Neural crest cell (in vitro differentiated cells): ENCODE measurements around the gene NHERF1. TPM values are rescaled to one million over a fixed set of nuclear protein-coding genes. Genes with fewer than 3 reads are reported as not detected.
A peak's percentile ranks its signal among the peaks of the same experiment; 100 is the strongest.

Experiments used
- DNase-seq: peaks from one replicate; pipeline ENCODE4 v3.0.0; 2021; ENCODE audit warnings: low read depth, mixed read lengths, low spot score
- H3K27ac Mint-ChIP-seq: one replicate; pipeline ENCODE4 v1.8.0; 2021; ENCODE audit warnings: mild to moderate bottlenecking, mixed read lengths; ENCODE audit not compliant: unreplicated experiment
- H3K27me3 Mint-ChIP-seq: 2 replicates; pipeline ENCODE4 v1.8.0; 2021; ENCODE audit warnings: low read depth, mild to moderate bottlenecking, mixed read lengths
- H3K36me3 Mint-ChIP-seq: 2 replicates; pipeline ENCODE4 v1.8.0; 2021; ENCODE audit warnings: low read depth, mild to moderate bottlenecking, mixed read lengths
- H3K4me1 Mint-ChIP-seq: 2 replicates; pipeline ENCODE4 v1.8.0; 2021; ENCODE audit warnings: mixed read lengths
- H3K4me3 Mint-ChIP-seq: one replicate; pipeline ENCODE4 v1.8.0; 2021; ENCODE audit warnings: mild to moderate bottlenecking, mixed read lengths
- H3K9me3 Mint-ChIP-seq: 2 replicates; pipeline ENCODE4 v1.8.0; 2021; ENCODE audit warnings: mixed read lengths
- CTCF ChIP-seq: fragments of 200-600 bp; sonication (generic); conservative IDR thresholded peaks from 2 replicates; pipeline ENCODE4 v1.5.0; 2021; ENCODE audit warnings: antibody characterized with exemption, mild to moderate bottlenecking
- total RNA-seq: library from RNA; stranded (reverse); gene quantifications from 2 replicates; pipeline ENCODE4 v1.2.1, GENCODE V29; 2021

NHERF1 gene
- total RNA-seq, 1 donor from 2014 or later: 51.7 TPM

GRCh38 chr17:74790161-74791058 lies 42.0 kb downstream of the NHERF1 start:
- no peaks in the 10 kb centered on the region for H3K27me3 Mint-ChIP-seq
- no peaks in the 10 kb centered on the region for H3K9me3 Mint-ChIP-seq
- TF ChIP-seq CTCF: no peak
- peaks cover 4% of the 10 kb centered on the region for H3K36me3 Mint-ChIP-seq
- H3K27ac Mint-ChIP-seq: no peak overlapping the region
- DNase-seq: no peak
- H3K4me3 Mint-ChIP-seq: no peak overlapping the region
- no peaks in the 10 kb centered on the region for H3K4me1 Mint-ChIP-seq

- DNase-seq: no peak
- H3K4me3 Mint-ChIP-seq: no peak overlapping the region
Measured at GRCh38 chr17:74792586-74793105, 44.2 kb downstream of the NHERF1 start.

GRCh38 chr17:74795327-74796020 lies 47.0 kb downstream of the NHERF1 start:
- Mint-ChIP-seq H3K4me1 (no peaks in the 10 kb centered on the region), H3K9me3 (no peaks in the 10 kb centered on the region), H3K27me3 (no peaks in the 10 kb centered on the region), H3K4me3 (no peak overlapping the region), H3K36me3 (peaks cover 6% of the 10 kb centered on the region), H3K27ac (no peak overlapping the region)
- no peak for DNase-seq
- TF ChIP-seq CTCF: no peak

More at GRCh38 chr17:74792586-74793105, 44.2 kb downstream of the NHERF1 start:
- Mint-ChIP-seq H3K36me3 (peaks cover 4% of the 10 kb centered on the region), H3K4me1 (no peaks in the 10 kb centered on the region), H3K27ac (no peak overlapping the region), H3K9me3 (no peaks in the 10 kb centered on the region), H3K27me3 (no peaks in the 10 kb centered on the region)
- TF ChIP-seq CTCF: no peak

- Mint-ChIP-seq H3K36me3 (peaks cover 6% of the 10 kb centered on the region), H3K4me1 (no peaks in the 10 kb centered on the region), H3K27me3 (no peaks in the 10 kb centered on the region), H3K27ac (no peak overlapping the region), H3K9me3 (no peaks in the 10 kb centered on the region), H3K4me3 (no peak overlapping the region)
- no peak for DNase-seq
- no peak for TF ChIP-seq CTCF
Measured at GRCh38 chr17:74796211-74796610, 47.8 kb downstream of the NHERF1 start.

- peaks cover 2% of the 10 kb centered on the region for H3K36me3 Mint-ChIP-seq
- TF ChIP-seq CTCF: no peak
- no peak for DNase-seq
- peak overlapping the region; percentile 36 for H3K27ac Mint-ChIP-seq
- H3K27me3 Mint-ChIP-seq: no peaks in the 10 kb centered on the region
- H3K9me3 Mint-ChIP-seq: no peaks in the 10 kb centered on the region
- H3K4me3 Mint-ChIP-seq: no peak overlapping the region
- H3K4me1 Mint-ChIP-seq: no peaks in the 10 kb centered on the region
Measured at GRCh38 chr17:74796866-74797265, 48.4 kb downstream of the NHERF1 start.
